SHP77 (cell line): ENCODE measurements around the gene TEF.

Experiments used
- DNase-seq, 2 experiments: peaks; one replicate each; lab custom pipeline; 2025; lab: John Stamatoyannopoulos, UW

The TEF gene

DNA sequence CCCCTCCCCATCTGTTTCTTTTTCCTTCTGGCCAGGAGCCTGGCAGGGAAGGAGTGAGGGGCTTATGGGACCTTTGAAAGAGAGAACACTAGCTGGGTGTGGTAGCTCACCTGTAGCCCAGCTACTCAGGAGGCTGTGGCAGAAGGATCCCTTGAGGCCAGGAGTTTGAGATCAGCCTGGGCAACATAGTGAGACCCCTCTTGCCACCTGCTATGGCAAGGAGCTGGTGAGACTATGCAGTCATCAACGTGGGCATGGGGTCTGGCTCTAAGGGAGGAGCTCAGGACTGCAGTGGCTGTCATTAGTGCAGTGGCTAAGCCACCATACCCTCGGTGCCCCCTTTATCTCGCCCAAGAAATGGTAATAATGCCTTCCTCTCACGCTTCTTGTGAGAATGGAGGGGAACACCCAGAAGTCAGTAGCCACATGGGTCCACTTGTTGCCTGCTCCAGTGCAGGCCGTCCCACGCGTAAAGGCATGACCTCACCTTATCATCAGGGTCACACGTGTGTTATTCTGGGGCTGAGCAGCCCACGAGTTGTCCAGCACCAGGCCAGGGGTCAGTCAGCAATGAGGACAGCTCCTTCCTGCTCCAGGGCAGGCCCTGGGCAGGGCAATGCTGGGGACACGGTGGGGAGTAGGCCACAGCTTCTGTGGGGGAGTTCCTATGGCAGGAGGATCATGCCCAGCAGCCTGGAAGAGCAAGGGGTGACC, 27.7 kb upstream of the TEF start:
- no peak for DNase-seq

DNA sequence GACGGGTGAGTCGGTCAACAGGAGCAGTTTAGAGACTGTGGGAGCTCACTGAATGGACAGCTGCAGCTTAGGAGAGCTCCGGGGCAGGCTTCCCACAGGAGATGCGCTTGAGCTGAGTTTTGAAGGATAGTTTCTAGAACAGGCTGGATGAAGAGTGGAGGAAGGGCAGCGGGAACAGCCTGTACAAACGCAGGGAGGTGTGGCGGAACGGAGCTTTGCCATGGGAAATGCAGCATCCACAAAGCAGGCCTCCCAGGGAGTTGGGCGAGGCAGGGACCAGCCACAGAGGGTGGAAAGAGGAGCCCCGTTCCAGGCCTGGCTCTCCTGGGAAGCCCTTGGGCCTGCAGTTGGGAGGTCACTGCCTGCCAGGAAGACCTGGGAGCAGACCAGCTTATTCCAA, 26.8 kb upstream of the TEF start:
- no peak for DNase-seq

DNA sequence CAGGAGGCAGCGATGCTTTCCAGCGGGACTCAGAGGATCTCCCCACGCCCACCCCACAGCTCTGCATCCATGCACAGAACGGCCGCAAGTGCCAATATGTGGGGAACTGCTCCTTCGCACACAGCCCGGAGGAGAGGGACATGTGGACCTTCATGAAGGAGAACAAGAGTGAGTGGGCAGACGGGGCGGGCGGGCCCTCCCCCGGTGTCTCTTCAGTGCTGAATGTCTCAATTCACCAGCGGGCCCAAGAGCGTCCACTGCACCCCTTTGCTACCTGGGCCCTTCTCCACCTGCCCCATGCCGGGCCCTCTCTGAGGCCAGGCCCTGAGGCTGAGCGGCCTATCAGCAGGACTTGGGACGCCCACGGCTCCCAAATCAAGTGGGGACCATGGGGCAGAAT, 25.8 kb upstream of the TEF start:
- DNase-seq = no peak

DNA sequence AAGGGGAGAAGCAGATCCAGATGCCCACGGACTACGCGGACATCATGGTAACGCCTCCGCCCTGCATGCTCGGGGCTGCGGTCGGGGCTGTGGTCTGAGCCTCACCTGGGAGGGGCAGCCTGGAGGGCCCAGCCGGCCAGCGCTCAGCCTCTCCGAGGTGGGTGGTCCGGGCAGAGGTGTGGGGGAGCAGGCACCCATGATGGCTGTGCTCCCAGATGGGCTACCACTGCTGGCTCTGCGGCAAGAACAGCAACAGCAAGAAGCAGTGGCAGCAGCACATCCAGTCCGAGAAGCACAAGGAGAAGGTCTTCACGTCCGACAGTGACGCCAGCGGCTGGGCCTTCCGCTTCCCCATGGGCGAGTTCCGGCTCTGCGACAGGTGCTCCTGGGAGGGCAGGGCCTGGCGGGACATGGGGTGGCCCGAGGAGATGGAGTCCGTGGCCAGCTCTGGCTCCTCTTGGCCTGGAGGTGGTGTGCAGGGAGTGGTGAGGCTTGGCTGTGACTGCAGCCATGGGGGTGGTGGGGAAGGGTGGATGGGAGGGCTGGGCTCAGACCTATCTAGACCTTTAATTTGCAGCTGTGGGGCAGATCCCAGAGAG, 25.2 kb upstream of the TEF start:
- no peak for DNase-seq

DNA sequence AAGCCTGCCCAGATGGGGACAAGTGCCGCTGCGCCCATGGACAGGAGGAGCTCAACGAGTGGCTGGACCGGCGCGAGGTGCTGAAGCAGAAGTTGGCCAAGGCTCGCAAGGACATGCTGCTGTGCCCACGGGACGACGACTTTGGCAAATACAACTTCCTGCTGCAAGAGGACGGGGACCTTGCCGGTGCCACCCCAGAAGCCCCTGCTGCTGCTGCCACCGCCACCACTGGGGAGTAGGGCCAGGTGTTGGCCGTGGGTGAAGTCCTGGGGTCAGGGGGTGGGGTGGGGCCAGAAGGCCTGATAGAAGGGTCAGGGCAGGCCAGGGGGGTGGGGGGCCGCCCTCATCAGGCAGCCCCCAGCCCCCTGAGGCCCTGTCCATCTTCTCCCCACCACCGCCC, 24.6 kb upstream of the TEF start:
- DNase-seq = no peak

DNA sequence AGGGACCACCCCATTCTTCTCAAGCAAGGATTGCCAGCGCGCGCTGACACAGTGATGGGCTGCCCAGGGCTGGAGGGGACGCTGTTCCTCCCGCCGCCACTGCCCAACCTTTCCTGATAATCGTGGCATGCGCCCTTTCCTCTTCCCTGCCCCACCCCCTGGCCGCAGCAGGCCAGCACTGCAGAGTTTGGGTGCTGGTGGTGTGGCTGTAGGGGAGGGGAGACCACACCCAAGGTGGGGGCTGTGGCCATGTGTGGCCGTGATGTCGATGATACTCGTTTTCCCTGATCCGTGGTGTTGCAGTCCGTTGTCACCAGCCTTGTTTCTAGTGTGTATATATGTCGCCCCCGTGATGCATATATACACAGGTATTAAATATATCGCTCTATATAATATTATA, 22.8 kb upstream of the TEF start:
- no peak for DNase-seq

DNA sequence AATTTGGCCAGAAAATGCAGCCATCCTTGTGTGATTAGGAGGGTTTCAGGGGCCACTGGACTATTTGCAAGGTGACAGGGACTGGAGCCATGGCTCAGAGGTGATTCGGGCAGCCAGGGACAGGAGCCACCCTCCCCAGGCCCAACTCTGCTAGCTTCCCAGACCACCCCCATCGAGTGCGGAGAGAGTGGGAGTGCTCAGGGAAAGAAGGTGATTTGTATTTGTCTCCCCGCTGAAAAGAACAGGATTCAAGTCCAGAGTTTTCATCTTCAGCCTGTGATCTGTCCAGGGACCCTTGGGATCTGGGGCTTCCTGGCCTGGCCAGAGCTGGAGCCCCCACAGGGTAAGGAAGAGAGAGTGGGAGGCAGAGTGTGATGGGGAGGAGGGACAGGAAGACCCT, 22.4 kb upstream of the TEF start:
- DNase-seq = no peak

DNA sequence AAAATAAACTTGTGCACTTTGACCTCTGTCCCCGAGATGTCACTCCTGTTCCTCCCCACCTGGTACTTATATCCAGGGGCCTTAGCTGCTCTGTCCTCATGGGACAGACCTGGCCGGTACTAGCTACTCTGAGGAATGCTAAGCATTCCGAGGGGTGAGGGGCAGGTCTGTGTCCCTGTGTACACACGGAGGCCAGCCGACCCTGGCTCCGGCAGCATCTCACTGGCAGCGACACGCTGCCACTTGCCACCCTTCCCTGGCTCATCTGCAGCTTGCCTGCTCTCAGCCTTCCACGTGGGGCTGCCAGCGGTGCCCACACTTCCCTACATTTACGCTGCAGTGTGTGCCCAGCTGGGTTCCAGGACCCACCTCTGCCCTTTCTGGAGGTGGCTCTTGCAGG, 21.6 kb upstream of the TEF start:
- DNase-seq = no peak

DNA sequence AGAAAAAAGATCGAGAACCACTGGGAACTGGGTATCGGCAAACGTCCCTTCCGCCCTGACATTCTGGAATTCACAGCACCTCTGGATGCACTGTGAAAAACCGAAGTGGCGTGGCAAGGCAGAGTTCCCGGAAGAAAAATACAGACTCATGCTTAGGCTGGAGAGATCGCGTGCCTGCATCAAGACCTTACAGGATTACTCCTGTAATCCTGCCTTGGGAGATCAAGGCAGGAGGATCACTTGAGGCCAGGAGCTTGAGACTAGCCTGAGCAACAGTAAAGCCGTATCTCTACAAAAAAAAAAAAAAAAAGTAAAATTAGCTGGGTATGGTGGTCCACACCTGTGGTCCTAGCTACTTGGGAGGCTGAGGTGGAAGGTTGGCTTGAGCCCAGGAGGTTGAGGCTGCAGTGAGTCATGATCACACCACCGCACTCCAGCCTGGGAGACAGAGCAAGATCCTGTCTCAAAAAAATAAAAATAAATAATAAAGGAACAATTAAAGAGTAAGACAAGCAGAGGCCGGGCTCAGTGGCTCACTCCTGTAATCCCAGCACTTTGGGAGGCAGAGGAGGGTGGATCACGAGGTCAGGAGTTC, 19.9 kb upstream of the TEF start:
- no peak for DNase-seq

DNA sequence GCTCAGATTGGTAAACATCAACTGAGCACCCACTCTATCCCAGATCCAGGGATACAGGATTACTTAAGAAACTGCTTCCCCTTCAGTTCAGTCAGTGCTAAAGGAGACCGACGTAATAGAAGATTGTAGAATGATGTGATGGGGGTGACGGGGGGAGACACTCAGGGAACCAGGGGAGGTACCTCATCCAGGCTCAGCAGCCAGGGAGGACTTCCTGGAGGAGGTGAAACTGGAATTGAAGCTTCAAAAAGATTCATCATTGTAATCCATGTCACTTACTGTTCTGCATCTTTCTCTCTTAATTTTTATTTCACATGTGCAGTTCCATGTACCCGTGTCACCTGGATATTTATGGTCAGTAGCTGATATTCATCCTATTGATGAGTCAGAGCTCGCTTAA, 19.1 kb upstream of the TEF start:
- no peak for DNase-seq

DNA sequence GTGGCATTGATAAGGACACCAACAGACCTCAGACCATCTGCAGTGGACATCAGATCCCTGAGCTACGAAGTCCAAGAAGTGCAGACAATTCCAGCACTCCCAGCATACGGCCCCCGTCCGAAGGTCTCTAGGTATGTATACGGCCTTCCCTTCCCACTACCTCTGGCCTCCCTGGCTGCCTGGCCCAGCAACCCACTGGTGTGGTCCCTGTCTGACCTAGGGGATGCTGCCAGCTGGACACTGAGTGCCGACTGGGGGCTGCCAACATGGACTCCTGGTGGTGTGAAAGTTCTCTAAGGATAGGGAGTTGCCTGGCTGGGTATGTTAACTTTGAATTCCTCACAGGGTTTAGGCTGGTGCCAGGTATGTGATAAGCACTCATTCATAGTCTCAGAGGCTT, 17.5 kb upstream of the TEF start:
- no peak for DNase-seq

DNA sequence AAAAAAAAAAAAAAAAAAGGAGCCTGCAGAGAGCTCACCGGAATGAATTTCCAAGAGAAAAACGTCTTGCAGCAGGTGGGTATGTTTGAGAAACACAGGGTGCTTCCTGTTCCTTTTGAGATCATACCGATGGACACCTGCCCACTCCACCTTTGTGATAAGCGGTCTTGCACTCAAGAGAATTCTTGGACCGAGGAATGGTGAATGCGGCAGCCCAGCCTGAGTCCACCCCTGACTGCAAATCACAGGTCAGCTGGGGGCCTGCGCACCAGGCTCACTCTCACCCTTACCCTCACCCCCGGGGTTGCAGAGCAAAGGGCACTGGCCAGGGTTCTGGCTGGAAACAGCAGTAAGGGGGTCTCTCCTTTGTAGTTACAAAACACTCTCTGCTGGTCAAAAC, 16.8 kb upstream of the TEF start:
- no peak for DNase-seq

DNA sequence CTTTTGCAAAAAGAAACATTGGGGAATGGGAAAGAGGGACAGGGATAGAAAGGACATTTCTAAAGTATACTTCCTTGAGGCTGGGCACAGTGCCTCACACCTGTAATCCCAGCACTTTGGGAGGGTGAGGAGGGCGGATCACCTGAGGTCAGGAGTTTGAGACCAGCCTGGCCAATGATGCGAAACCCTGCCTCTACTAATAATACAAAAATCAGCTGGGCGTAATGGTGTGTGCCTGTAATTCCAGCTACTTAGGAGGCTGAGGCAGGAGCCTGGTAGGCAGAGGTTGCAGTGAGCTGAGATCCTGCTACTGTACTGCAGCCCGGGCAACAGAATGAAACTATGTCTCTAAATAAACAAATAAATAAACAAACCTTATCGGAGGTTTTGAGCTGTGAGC, 16.3 kb upstream of the TEF start:
- no peak for DNase-seq

DNA sequence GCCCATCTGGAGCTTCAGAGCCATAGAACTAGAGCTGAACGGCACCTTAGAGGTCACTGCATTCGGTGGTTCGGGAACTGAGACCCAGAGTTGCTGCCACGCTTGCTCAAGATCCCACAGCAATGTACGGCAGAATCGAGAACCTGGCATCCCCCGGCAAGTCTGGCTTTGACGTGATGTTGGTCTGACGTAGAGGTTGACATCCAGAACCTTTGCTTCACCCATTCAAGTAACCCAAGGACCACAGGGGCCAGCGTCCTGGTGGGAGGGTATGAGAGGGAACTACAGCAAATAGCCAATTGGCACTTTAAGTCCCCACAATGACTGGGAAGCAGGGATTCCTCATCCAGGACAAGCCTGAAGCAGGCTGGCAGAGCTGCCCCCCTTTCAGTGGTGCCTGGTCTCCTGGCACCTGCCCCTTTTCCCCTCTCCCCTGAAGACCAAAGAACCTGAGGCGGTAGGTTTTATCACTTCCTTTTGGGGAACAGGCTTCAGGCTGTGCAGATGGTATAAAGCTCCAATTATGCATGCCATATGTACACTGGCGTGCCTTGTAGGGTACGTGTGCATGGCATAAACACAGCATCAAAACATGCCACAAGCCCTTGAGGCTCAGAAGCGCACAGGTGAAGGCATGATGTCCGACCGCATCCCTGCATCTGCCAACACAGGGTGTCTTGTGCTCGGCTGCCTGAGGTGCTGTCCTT, 15.3 kb upstream of the TEF start:
- DNase-seq = no peak

DNA sequence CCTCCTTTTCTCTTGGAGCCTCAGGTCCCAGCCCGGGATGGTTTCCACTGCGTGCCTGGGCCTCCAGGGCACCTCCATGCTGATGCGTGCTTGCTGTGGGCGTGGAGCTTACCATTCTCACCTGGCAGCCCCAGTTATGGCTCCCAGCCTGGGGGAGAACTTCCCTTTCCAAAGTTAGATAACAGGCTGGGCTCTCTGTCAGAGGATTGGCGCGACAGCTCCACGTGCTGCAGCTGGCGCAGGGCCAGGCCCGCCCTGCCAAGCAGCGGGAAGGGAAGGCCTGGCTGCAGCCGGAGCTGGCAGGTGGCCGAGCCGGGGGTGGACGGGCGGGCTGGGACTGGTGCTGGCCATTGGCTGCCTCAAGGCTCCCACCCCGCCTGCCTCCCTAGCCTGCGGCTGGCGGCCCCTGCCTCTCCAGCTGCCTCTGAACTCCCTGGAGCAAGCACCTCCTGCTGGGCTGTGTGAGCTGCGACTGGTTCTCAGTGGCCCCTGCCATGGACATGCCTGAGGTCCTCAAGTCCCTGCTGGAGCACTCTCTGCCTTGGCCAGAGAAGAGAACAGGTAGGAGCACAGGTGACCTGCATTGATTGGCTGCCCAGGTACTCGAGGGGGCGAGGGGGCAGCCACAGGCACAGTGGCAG, 14.6 kb upstream of the TEF start:
- peak; percentile 97 to 98 for DNase-seq

DNA sequence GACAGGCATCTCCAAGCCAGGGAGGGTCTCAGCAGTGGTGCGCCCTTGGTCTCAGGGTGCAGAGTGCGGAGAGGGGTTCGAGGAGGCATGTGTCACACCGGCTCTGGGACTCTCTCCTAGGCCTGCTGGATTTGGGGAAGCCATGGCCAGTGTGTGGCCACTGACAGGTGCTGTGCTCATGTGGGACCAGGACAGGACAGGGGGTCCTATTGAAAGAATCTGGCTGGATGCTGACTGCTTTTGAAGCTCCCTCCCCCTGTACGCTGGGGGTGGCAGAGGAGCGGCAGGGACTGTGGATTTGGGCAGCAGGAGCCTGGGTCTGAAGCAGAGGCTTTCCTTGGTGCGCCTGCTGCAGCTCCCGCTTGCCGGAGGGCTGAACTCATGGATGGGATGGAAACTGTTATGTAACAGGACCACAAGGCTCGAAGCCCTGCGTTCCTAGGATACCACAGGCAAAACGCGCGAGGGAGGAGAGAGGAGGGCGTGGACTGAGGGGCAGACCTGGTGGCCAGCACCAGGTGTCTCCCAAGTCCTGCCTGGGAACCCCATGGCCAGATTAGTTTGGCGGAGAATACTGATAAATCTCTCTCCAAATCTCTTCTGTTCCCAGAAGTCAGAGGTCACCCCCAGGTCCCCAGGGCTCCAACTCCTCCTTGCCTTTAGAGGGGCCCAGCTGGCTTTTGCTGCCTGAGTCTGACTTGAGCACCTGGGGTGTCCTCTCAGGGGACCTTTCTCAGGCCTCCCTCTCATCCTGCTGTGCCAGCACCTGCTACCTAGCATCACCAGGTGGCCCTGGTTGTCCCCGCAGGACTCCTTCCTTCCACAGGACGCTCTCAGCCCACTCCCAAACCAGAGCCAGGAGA, 13.8 kb upstream of the TEF start:
- peak; percentile 20 to 43 for DNase-seq

DNA sequence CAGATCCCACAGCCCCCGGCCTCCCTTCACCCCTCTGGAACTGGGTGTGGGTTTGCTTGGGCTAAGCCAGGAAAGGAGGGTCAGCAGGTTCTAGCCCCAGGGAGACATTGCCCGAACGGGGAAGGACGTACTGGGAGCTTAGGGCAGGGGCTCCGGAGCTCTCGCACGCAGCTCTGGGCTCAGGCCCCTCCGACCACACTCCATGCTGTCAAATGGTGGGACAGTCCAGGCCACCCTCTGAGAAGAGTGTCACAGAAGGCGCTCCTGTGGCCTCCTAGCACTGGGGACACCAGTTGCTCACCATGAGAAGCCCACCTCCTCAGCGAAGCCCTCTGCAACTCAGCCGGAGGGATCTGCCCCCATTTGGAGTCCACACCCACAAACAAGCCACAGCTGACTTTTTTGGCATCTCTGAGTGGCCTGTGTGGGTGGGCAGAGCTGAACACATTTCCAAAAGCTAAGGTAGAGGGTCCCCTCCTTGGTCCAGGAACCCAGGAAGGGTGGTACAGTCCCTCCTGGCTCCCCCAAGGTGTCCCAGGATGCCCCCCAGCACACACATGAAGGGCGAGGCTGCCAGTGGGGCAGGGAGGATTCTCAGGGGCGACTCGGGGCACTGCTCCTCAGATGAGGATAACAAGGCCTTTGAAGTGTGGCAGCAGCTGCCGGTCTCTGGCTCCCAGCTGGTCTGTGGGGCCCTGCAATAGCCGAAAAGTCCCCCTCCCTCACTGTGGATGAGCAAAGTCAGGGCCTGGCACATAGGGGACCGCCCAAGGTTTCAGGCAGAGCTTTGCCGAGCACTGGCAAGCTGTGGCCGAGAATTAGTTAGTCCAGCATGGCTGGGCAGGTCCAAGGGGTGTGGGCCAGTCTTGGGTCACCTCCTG, 13.0 kb upstream of the TEF start:
- DNase-seq = peak in 1 of 2 experiments; percentile 33

DNA sequence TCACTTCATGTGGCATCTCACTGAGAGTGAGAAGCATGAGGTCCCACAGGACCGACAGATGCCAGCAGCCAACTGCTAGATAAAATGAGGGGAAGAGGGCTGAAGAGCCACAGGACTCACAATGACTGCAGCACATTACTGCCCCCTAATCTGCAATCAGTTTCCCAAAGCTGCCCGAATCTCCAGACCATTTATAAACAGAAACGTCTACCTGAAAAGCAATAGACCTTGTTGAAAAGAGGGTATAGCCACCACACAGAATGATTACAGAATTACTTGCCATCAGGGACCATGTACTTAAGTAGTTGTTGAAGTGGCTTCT, 12.4 kb upstream of the TEF start:
- no peak for DNase-seq

DNA sequence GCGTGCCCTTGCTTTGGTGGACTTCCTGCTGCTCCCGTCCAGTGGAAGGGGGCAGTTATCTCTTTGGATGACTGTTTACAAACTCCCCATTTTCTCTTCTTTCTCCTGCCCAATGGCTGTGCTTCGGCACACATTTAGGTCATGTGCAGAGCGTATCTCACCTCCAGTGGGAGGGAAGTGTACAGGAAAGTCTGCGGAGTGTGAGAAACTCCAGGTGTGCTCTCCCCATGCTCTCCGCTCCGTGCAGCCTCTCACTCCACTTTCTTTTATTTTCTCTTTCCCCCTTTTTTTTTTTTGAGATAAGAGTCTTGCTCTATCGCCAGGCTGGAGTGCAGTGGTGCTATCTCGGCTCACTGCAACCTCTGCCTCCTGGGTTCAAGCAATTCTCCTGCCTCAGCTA, 11.9 kb upstream of the TEF start:
- peak in 1 of 2 experiments; percentile 18 for DNase-seq

DNA sequence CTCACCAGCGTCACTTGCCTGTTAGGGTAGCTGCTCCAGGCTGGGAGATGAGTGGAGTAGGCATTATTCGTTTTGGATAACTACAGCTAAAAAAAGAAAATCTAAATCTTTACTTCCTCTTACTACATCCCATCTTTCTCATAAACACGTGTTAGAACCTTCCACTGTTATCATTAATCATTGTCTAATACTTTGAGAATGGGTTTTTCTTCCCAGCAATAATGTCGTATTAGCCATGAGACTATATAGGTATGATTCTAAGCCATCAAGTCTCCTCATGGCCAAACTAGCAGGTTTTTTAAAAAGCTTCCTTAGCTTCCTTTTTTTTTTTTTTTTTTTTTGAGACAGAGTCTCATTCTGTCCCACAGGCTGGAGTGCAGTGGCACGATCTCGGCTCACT, 3.9 kb upstream of the TEF start:
- no peak for DNase-seq

DNA sequence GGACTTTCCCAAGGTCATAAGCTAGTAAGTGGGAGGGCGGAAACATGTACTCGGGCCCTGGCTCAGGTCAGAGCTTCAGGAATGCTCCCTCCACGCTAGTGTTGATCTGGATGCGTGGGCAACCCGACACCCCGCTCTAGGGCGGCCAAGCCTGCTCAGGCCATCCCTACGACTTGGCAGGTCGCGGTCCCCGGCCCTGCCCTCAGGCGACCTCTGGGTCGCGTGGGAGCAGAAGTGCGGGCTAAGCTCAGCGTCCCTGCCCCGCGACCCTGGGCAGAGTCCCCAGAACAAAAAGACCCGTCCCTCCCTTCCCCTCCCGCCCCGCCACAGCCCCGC, 781 bp upstream of the TEF start:
- DNase-seq = peak in 1 of 2 experiments; percentile 78
